M059J (cell line): Measurements from ENCODE around the gene FBXO22. TPM values are rescaled to one million over a fixed set of nuclear protein-coding genes. Genes with fewer than 3 reads are reported as not detected.
"Not testable (repeated sequence)": the region's sequence is repeated elsewhere in the genome, so short reads cannot be mapped to it uniquely, and the experiment has no call there.

Source experiments
- DNase-seq: peaks from one replicate; pipeline ENCODE4 v3.0.0-alpha.2; 2012; ENCODE audit warnings: low read depth
- total RNA-seq: library from RNA; depleted of rRNA; stranded (reverse); fragments of >200 nt; shearing (Covaris generic); gene quantifications from 2 replicates; pipeline ENCODE4 v1.2.3, GENCODE V29; 2014

The FBXO22 gene
- total RNA-seq, 1 experiment from 2014 or later, result 57.4 TPM

DNA sequence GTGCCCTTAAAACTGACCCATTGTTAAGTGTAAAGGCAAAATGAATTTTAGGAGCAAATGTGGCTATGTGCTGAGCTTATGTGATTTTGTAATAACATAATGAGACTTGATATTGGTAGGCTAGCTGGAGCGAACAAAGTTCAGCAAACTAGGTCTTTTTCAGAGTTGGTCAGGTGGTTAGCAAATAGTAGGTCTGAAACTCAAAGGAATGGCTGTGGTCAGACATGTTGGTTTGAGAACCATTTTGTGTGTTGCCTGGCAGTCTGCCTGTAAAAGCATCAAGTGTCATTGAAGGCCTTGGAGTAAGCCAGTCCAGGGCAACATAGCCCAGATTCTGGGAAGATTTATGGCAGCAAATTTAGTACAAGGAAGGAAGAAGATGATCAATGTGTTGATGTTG is 16.4 kb downstream of the FBXO22 start:
- DNase-seq, result peak; percentile 46

GRCh38 chr15:75921732-75922703 is 18.3 kb downstream of the FBXO22 start:
- DNase-seq, result peak; percentile 34

DNA sequence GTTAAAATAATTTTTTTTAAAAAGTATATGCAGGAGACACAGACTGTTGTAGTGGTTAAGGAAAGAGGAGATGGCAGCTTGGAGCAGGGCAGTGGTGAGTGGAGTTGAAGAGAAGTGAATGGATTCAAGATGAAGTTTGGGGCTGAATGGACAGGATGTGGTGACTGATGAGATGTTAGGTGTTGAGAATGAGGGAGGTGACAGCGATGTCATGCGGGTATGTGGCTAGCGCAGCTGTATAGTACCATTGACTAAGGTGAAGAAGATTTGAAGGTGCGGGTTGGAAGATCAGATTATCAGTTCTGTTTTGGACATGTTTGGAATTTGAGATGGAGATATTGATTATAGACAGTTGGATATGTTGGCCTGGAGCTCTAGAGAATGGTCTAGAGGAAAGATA is 20.1 kb downstream of the FBXO22 start:
- DNase-seq, result no peak

- no peak for DNase-seq
Measured at GRCh38 chr15:75924576-75924975, 20.9 kb downstream of the FBXO22 start.

DNA sequence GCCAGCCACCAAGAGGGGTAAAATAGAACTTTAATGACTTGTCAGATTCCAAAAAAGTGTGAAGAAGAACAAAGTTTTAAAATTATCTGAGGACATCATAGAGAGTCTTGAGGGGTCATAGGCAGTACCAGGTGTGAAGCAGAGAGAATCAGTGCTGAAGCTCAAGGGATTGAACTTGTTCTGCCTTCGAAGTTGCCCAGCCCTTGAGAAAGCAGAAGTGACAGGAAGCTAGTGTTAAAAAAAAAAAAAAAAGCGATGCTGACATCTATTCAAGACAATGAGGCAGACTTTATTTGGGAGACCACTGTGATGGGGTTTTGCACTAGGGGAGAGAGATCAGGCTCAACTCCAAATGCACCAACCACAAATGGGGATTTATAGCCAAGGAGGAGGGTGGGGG is 21.8 kb downstream of the FBXO22 start:
- no peak for DNase-seq

DNA sequence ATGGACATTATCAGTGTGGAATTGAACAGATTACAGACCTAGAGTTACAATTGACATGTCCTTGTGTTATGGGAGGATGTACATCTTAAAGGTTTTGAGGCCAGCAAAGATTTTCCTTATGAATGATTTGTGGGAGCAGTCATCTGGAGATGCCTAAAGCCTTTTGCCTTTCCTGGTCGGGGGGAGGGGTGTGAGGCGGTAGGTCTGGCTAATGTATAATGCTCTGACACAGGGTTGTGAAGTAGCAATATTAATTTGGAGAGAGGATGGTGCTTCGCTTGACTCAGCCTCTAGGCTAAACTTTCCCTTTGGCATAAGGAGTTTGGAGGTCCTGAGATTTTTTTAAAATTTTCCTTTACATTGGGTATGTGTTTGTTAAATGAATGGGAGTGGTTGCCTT is 23.3 kb downstream of the FBXO22 start:
- DNase-seq, result no peak

DNA sequence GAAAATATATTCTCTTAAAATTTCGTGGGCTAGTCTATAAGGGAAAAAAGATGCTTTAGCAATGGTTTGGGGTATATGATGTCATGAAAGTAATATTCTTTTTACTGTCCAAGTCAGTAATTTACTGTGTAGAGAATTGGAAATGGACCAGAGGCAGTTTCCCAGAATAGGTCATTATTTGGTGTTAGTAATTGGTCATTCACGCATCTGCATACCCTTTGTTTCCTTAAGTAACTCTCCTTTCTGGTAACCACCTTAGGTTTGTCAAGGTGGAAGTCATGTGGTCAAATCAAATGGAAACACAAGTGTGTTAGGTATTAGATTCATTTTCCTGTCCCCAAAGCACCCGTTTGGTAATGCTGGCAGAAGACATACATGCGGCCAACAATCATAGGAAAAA is 23.9 kb downstream of the FBXO22 start:
- DNase-seq, result no peak

- DNase-seq, result no peak
Measured at GRCh38 chr15:75928680-75929608, 25.3 kb downstream of the FBXO22 start.

DNA sequence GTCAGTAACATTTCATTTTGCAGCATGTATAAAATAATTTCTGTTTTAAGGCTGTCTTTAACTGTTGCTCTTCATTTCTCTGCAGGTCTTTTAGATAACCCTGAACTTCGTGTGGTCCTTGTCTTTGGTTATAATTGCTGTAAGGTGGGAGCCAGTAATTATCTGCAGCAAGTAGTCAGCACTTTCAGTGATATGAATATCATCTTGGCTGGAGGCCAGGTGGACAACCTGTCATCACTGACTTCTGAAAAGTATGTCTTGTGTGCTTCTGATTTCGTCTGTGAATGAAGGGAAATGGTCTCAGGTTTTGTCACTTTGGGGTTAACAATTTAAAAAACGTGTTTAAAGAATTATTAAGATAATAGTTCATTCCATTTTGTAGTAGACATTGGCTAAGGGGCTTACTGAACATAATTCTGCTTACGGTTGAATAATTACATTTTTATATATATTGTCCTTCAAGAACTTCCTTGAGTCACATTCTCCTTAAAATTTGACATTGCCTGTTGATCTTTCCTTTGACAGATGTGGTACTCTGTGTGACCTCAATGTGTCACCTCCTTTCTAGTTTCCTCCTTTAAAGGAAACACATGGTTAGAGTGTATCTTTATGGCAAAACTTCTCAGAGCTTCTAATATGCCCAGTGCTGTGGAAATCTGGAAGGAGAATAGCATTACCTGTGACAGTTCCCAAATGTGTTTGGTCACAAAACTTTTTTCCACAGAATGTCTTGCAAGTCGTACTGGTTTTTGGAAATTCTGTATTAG is 26.3 kb downstream of the FBXO22 start:
- DNase-seq, result no peak

DNA sequence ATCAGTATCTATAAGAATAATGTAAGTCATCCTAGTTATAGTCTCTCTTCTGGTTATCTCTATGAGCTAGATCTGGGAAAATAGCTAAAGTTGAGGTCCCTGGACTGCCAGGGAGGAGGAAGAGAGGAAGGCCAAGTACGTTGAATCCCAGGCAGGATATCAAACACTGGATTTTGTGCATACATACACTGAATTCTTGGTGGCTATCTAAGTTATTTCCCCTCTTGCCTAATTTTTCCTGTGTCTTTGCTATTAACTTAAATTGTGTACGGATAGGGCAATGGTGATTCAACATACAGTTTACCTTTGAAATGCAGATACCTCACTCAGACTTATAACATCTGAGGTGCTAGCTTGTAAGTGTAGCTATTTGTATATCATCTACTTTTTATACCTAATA is 27.2 kb downstream of the FBXO22 start:
- DNase-seq, result no peak

DNA sequence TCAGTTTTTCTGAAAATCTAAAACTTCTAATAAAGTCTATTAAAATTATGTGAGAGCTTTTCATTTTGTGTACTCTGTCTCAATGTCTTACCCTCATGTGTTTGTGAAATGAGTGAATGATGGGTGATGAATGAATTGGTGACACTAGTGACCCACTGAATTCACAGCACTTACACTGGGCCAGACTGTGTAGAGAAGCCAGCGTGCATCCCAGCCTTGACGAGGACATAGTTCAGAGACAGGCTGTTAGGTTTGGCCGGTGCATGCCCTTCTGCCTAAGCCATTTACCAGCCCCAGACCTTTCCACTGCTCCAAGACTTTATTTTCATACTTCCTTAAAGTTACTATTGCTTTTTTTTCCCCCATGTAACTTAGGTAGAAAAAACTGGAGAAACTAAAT is 38.8 kb downstream of the FBXO22 start:
- no peak for DNase-seq

DNA sequence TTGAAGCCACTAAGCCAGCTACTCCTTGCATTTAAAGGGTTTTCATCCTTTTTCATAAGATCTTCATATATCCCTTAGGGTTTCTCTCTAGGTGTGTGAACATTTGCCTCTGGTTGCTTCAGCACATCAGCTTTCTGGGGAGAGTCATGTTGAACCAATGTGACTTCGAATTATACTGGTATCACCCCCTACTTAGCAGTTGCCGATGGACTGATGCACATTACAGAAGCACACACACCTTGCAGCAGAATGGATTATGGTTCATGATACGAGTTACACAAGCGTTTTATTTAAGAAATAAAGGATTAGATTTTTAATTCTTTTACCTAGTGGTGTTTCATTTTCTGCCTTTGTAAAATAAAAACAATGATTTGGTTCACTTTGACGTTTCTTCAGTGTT is 39.6 kb downstream of the FBXO22 start:
- DNase-seq, result no peak

GRCh38 chr15:75943713-75944215 is 40.1 kb downstream of the FBXO22 start:
- DNase-seq, result peak; percentile 26

- DNase-seq, result no peak
Measured at GRCh38 chr15:75945953-75946352, 42.3 kb downstream of the FBXO22 start.

DNA sequence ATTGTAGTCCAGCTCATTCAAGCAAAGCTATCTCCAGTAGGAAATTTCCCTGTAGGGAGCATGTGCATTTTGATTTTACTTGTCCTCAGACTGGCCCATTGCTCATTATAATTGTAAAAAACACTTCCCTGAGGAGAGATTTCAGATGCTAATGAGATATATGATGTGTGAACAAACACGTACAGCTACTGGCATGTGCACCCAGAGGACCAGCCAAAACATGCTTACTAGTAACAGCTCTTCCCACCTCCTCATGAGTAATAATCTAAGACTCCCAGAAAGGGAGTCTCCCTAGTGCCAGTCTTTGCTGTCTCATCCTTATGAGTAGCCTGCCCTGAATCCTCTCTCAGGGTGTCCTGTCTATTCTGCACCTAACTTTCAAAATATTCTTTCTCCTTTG is 43.4 kb downstream of the FBXO22 start:
- peak; percentile 56 for DNase-seq

DNA sequence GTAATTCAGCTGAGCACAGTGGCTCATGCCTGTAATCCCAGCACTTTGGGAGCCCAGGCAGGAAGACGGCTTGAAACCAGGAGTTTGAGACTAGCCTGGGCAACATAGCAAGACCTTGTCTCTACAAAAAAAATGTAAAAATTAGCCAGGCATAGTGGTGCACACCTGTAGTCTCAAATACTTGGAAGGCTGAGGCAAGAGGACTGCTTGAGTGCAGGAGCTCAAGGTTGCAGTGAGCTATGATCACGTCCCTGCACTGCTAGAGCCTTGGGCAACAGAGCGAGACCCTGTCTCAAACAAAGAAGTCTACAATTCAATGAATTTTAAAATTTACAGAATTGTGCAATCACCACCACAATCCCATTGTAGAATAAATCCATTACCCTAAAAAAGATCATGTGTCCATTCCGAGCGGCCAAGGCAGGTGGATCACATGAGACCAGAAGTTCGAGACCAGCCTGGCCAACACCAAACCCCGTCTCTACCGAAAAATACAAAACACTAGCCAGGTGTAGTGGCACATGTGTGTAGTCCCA is 45.2 kb downstream of the FBXO22 start:
- no peak for DNase-seq

GRCh38 chr15:75952525-75952924 is 48.8 kb downstream of the FBXO22 start:
- DNase-seq, result no peak

DNA sequence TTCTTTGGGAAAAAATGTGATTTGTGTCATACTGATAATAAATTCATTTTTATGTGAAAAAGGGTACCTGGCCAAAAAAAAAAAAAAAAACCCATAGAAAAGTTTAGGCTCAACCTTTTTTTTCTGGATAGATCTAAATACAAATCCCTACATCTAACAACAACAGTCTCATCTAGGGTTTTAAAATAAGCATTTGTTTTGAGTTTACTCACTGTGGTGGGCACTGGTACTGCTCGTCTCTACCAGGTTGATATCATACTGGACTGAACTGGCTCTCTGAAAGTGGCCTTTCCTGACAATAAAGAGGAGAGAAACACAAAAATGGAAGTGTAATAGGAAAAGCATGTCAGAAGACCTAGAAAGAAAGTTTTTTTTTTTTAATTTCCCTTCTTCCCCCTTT is 52.0 kb downstream of the FBXO22 start:
- DNase-seq, result no peak

GRCh38 chr15:75961331-75961730 is 57.7 kb downstream of the FBXO22 start:
- DNase-seq, result no peak

GRCh38 chr15:75966073-75966472 is 62.4 kb downstream of the FBXO22 start:
- DNase-seq, result peak; percentile 47

- DNase-seq, result not testable (repeated sequence)
Measured at GRCh38 chr15:75976766-75977165, 73.1 kb downstream of the FBXO22 start.
